ENCODE measurements around the gene LGALS1. TPM values are rescaled to one million over a fixed set of nuclear protein-coding genes. Genes with fewer than 3 reads are reported as not detected.

LGALS1 gene
- total RNA-seq, 1 experiment from 2014 or later, result 3.2 TPM

DNA sequence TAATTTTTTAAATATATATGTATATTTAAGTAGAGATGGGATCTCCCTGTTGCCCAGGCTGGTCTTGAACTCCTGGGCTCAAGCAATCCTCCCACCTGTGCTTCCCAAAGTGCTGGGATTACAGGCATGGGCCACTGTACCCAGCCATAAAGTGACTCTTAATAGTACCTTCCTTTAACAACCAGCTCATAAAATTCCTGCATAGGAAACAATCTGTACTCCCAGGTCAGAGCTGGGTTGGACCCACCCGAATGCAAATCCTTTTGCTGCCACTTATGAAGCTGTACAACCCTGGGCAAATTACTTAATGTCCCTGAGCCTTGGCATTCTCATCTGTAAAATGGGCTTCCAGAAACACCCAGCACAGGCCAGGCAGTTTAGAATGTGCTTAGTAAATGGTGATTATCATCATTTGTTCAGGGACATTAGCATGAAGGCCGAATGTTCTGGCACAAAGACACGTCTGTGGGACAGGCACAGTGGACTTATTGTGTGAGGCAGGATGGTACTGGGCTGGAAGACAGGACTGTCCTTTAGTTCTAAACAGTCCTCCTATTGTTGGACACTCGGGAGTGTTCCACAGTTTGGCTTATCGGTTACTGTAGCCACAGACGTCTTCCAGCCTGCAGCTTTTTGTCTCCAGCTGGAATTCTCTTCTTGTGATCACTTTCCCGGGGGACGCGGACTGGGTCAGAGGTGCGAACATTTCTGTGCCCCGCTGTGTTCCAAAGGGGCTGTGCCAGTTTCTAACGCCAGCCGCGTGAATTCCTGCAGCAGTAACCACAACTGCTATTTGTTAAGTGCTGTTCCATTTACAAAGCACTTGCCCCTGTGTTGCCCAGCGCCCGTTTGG, 11.0 kb upstream of the LGALS1 start:
- Mint-ChIP-seq H3K4me1 (ENCODE audit: low read depth, unreplicated experiment) (peaks cover 11% of the 10 kb centered on the region), H3K4me3 (ENCODE audit: unreplicated experiment) (no peak overlapping the region), H3K27ac (ENCODE audit: unreplicated experiment) (no peak overlapping the region), H3K36me3 (ENCODE audit: insufficient read depth, unreplicated experiment) (peaks cover 47% of the 10 kb centered on the region), H3K9me3 (ENCODE audit: unreplicated experiment) (no peaks in the 10 kb centered on the region), H3K27me3 (ENCODE audit: insufficient read depth, unreplicated experiment) (no peaks in the 10 kb centered on the region)
- no TSS peak for BruUV-seq (replicated peaks)
- no peaks in the 10 kb centered on the region for H3K9me3 ChIP-seq
- intact Hi-C loops (cut with micrococcal nuclease; ENCODE audit: unreplicated experiment), result no loop called here
- TF ChIP-seq, protein P1, sequence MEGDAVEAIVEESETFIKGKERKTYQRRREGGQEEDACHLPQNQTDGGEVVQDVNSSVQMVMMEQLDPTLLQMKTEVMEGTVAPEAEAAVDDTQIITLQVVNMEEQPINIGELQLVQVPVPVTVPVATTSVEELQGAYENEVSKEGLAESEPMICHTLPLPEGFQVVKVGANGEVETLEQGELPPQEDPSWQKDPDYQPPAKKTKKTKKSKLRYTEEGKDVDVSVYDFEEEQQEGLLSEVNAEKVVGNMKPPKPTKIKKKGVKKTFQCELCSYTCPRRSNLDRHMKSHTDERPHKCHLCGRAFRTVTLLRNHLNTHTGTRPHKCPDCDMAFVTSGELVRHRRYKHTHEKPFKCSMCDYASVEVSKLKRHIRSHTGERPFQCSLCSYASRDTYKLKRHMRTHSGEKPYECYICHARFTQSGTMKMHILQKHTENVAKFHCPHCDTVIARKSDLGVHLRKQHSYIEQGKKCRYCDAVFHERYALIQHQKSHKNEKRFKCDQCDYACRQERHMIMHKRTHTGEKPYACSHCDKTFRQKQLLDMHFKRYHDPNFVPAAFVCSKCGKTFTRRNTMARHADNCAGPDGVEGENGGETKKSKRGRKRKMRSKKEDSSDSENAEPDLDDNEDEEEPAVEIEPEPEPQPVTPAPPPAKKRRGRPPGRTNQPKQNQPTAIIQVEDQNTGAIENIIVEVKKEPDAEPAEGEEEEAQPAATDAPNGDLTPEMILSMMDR (IDR thresholded peaks at IDR 0.05; ENCODE audit: insufficient read depth in 1 of 2, low read depth in 1 of 2, low read length in 1 of 2, severe bottlenecking in 1 of 2, unreplicated experiment in 1 of 2), result no peak
- peaks cover 14% of the 10 kb centered on the region; the same call in 1 of the 2 replicates for H3K4me1 ChIP-seq
- H3K36me3 ChIP-seq (ENCODE audit: control insufficient read depth, insufficient read depth, low read length), result no peaks in the 10 kb centered on the region; the same call in 1 of the 2 replicates
- no peaks in the 10 kb centered on the region for H3K27me3 ChIP-seq (replicated peaks; ENCODE audit: control insufficient read depth, insufficient read depth, low read length)
- H3K4me3 ChIP-seq (ENCODE audit: low read depth, low read length), result no peak overlapping the region
- CTCF ChIA-PET, result interaction anchor here (0.7 to 1.1 kb wide), 2 partner anchors 21 to 348 kb away, joined by 3 read pairs; no protein-coding TSS in a partner anchor
- POLR2A ChIA-PET, result no interaction called here
- DNase-seq, result no peak

DNA sequence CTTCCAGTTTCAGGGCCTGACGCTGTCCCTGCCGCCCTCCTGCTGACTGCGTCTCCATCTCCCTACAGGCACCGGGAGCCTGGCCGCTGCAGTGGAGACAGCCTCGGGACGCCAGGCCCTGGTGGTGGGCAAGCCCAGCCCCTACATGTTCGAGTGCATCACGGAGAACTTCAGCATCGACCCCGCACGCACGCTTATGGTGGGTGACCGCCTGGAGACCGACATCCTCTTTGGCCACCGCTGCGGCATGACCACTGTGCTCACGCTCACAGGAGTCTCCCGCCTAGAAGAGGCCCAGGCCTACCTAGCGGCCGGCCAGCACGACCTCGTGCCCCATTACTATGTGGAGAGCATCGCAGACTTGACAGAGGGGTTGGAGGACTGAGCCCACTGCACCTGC, 9.9 kb upstream of the LGALS1 start:
- no TSS peak for BruUV-seq (replicated peaks)
- no peak overlapping the region for H3K4me3 Mint-ChIP-seq (ENCODE audit: unreplicated experiment)
- H3K4me3 ChIP-seq (ENCODE audit: low read depth, low read length), result no peak overlapping the region
- no peaks in the 10 kb centered on the region for H3K9me3 Mint-ChIP-seq (ENCODE audit: unreplicated experiment)
- H3K9me3 ChIP-seq, result no peaks in the 10 kb centered on the region
- H3K36me3 Mint-ChIP-seq (ENCODE audit: insufficient read depth, unreplicated experiment), result peaks cover 47% of the 10 kb centered on the region
- no peaks in the 10 kb centered on the region for H3K27me3 ChIP-seq (replicated peaks; ENCODE audit: control insufficient read depth, insufficient read depth, low read length)
- TF ChIP-seq, protein P1 (IDR thresholded peaks at IDR 0.05; ENCODE audit: insufficient read depth in 1 of 2, low read depth in 1 of 2, low read length in 1 of 2, severe bottlenecking in 1 of 2, unreplicated experiment in 1 of 2), result no peak
- peaks cover 1% of the 10 kb centered on the region for H3K4me1 Mint-ChIP-seq (ENCODE audit: low read depth, unreplicated experiment)
- H3K27ac Mint-ChIP-seq (ENCODE audit: unreplicated experiment), result no peak overlapping the region
- peaks cover 7% of the 10 kb centered on the region; the same call in 1 of the 2 replicates for H3K4me1 ChIP-seq
- no peaks in the 10 kb centered on the region; the same call in 1 of the 2 replicates for H3K36me3 ChIP-seq (ENCODE audit: control insufficient read depth, insufficient read depth, low read length)
- H3K27me3 Mint-ChIP-seq (ENCODE audit: insufficient read depth, unreplicated experiment), result no peaks in the 10 kb centered on the region
- ChIA-PET POLR2A (no interaction called here), CTCF (no interaction called here)
- intact Hi-C loops (cut with micrococcal nuclease; ENCODE audit: unreplicated experiment), result no loop called here
- DNase-seq, result no peak

DNA sequence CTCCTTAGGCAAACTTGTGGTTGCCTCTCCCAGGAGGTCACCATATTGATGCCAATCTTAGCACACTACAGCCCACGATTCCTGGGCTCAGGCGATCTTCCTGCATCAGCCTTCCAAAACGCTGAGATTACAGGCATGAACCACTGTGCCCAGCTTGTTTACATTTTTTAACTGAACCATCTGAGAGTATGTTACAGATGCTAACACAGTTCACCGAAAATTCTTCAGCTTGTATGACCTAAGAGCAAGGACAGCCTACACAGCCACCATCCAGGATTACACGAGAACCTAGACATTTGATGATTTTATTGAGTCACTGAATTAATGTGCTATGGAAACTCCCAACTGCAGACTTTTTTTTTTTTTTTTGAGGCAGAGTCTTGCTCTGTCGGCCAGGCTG, 5.8 kb upstream of the LGALS1 start:
- Mint-ChIP-seq H3K27ac (ENCODE audit: unreplicated experiment) (no peak overlapping the region), H3K9me3 (ENCODE audit: unreplicated experiment) (no peaks in the 10 kb centered on the region), H3K36me3 (ENCODE audit: insufficient read depth, unreplicated experiment) (peaks cover 29% of the 10 kb centered on the region), H3K4me3 (ENCODE audit: unreplicated experiment) (no peak overlapping the region), H3K4me1 (ENCODE audit: low read depth, unreplicated experiment) (no peaks in the 10 kb centered on the region), H3K27me3 (ENCODE audit: insufficient read depth, unreplicated experiment) (no peaks in the 10 kb centered on the region)
- DNase-seq, result no peak
- Histone ChIP-seq H3K27me3 (replicated peaks; ENCODE audit: control insufficient read depth, insufficient read depth, low read length) (no peaks in the 10 kb centered on the region), H3K9me3 (no peaks in the 10 kb centered on the region), H3K36me3 (ENCODE audit: control insufficient read depth, insufficient read depth, low read length) (no peaks in the 10 kb centered on the region), H3K4me1 (no peaks in the 10 kb centered on the region), H3K4me3 (ENCODE audit: low read depth, low read length) (no peak overlapping the region)
- ChIA-PET POLR2A (no interaction called here), CTCF (interaction anchor here (0.6 to 2.9 kb wide), 2 partner anchors 24 to 26 kb away, joined by 6 to 10 read pairs; no protein-coding TSS in a partner anchor)
- intact Hi-C loops (cut with micrococcal nuclease; ENCODE audit: unreplicated experiment), result no loop called here
- BruUV-seq (replicated peaks), result no TSS peak
- TF ChIP-seq, protein P1 (IDR thresholded peaks at IDR 0.05; ENCODE audit: insufficient read depth in 1 of 2, low read depth in 1 of 2, low read length in 1 of 2, severe bottlenecking in 1 of 2, unreplicated experiment in 1 of 2), result no peak

Data from Caco-2 (cell line).